Astrocyte (in vitro differentiated cells and primary cell): ENCODE results near the gene DGCR2.

Experiments
- EZH2 ChIP-seq: IDR thresholded peaks from 2 replicates; pipeline ENCODE4 v1.6.1; 2012; ENCODE audit warnings: mild to moderate bottlenecking, low read length, inconsistent platforms; ENCODE audit not compliant: insufficient read depth
- TF ChIP-seq, protein P1 (sequence below): IDR thresholded peaks from 2 replicates; pipeline ENCODE4 v1.5.1; 2011; ENCODE audit warnings: low read depth, mild to moderate bottlenecking, inconsistent platforms, low read length, moderate library complexity; ENCODE audit not compliant: insufficient read depth

DNA sequence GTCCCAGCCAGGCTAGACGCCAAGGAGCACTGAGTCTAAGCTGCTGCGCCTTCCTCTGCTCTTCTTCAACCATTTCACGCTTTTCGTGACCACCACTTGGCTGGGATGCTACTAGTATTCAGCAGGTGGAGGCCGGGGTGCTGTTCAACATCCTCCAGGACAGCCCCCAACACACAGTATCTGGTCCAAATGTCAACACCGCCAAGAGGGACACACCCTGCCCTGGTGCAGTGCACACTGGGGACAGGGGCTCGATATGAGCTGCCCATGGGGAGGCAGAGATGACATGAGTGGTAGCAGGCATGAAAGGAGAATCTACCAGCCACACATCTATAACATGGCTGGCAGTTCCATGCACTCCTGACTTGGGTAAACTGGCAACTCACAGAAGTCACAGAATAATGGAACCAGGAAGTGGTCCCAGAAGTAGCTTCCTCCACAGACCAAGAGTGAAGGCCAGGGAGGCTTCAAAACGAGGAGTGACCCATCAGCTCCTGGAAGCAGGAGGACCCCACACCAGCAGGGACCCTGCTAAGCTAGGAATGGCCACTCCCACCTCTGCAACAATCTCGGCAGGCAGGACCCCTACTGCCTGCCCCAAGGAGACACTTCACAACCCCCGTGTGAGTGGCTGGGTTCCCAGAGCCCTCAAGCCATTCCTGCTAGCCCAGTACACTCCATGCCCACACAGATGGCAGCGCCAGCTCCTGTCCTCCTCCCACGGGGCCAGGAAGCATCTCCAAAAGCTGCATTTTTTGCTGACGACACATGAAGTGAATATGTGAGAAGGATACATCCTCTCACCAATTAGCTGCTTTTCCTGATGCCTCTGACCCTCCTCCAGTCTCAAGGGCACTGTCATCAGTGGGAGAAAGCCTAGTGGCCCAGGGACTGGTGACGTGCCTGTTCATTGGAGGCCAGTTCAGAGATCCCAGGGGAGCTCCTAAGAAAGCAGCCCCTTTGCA, 78.8 kb downstream of the DGCR2 start:
- TF ChIP-seq, protein P1, sequence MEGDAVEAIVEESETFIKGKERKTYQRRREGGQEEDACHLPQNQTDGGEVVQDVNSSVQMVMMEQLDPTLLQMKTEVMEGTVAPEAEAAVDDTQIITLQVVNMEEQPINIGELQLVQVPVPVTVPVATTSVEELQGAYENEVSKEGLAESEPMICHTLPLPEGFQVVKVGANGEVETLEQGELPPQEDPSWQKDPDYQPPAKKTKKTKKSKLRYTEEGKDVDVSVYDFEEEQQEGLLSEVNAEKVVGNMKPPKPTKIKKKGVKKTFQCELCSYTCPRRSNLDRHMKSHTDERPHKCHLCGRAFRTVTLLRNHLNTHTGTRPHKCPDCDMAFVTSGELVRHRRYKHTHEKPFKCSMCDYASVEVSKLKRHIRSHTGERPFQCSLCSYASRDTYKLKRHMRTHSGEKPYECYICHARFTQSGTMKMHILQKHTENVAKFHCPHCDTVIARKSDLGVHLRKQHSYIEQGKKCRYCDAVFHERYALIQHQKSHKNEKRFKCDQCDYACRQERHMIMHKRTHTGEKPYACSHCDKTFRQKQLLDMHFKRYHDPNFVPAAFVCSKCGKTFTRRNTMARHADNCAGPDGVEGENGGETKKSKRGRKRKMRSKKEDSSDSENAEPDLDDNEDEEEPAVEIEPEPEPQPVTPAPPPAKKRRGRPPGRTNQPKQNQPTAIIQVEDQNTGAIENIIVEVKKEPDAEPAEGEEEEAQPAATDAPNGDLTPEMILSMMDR: no peak
- no peak for TF ChIP-seq EZH2
